Subcutaneous adipose tissue (tissue), 4 donors: ENCODE measurements around the gene MYH7B. TPM values are rescaled to one million over a fixed set of nuclear protein-coding genes. Genes with fewer than 3 reads are reported as not detected.

Experiments used
- CTCF ChIP-seq: fragments of 450-650 bp; IDR thresholded peaks from one replicate; pipeline ENCODE4 v1.5.1; 2016; ENCODE audit warnings: low read depth, mild to moderate bottlenecking, control low read depth, antibody characterized with exemption, moderate library complexity
- total RNA-seq, 4 donors: library from RNA; depleted of rRNA; stranded (reverse); fragments of >200 nt; gene quantifications; one replicate each; pipeline ENCODE4 v1.1.0, GENCODE V29; 2016

The MYH7B gene
- total RNA-seq, 4 donors from 2014 or later = 0.17 to 2.8 (median 0.38) TPM

DNA sequence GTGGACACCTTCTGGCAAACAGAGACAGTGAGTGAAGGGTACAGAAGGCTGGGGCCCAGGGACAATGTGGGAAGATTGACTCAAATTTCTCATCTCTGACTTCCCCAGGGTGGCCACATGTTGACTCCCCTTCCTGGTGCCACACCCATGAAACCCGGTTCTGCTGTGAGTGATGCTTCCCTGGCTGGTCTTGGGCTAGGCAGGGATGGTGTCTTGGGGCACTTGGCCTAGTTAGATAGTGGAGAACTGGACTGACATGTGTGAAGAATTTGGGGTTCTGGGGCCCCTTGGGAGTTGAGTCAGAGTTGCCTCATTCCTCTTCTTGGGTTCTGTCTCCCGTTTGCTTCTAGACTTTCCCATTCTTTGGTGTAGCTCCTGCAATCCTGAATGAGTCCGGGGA lies 34.2 kb upstream of the MYH7B start:
- TF ChIP-seq CTCF = no peak

GRCh38 chr20:34922654-34923381 lies 32.9 kb upstream of the MYH7B start:
- no peak for TF ChIP-seq CTCF

- TF ChIP-seq CTCF = no peak
Observed at GRCh38 chr20:34923414-34923813, 32.3 kb upstream of the MYH7B start.

DNA sequence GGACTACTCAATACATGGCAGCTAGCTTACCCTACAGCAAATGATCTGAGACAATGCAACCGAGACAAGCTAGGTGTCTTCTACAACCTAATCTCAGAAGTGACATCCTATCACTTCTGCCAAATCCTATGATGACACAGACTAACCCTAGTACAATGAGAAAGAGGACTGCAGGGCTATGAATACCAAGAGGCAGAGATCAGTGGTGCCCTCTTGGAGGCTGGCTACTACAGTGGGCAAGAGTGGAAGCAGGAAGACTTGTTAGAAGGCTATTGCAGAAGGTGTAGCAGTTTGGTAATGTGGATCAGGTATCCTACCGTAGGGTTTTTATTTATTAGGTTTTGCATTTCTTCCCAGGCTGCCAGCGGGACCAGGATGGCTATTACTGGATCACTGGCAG lies 30.3 kb upstream of the MYH7B start:
- TF ChIP-seq CTCF = no peak

- TF ChIP-seq CTCF = no peak
Observed at GRCh38 chr20:34925981-34926380, 29.7 kb upstream of the MYH7B start.

- no peak for TF ChIP-seq CTCF
Observed at GRCh38 chr20:34926581-34926980, 29.1 kb upstream of the MYH7B start.

DNA sequence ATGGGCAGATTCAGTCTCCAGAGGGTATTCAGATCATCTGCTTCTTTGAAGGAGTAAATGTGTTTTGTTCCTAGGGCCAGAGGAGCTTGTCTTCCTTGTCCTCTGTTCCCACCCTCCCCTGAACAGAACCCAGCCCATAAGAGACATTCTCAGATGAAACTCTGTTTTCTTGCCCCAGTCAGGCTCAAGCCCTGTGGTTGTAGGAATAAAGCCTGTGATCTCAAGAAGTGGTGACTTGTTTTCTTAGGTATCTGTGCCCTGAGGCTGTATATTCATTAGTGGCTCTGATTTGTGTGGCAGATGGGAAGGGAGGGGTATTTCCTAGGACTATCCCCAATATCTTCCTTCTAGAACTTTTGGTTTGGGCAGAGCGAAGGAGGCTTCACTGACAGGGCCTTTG lies 27.9 kb upstream of the MYH7B start:
- no peak for TF ChIP-seq CTCF
